Osteoblast (primary cell): ENCODE measurements around the gene ATRN. TPM values are rescaled to one million over a fixed set of nuclear protein-coding genes. Genes with fewer than 3 reads are reported as not detected.

Experiments used
- DNase-seq: peaks from one replicate; pipeline ENCODE4 v3.0.0; 2011; ENCODE audit warnings: low spot score, mixed read lengths; ENCODE audit not compliant: insufficient read length; ENCODE audit errors: missing footprints
- H2AFZ ChIP-seq: 2 replicates; pipeline ENCODE4 v1.6.0; 2011; ENCODE audit warnings: mild to moderate bottlenecking, low read length
- H3K27ac ChIP-seq: 2 replicates; pipeline ENCODE4 v1.5.1; 2011; ENCODE audit warnings: mild to moderate bottlenecking, low read depth, low read length, moderate library complexity
- H3K27me3 ChIP-seq: 2 replicates; pipeline ENCODE4 v1.6.0; 2012; ENCODE audit warnings: mild to moderate bottlenecking, control low read depth, inconsistent platforms, low read length, moderate library complexity; ENCODE audit not compliant: insufficient read depth
- H3K36me3 ChIP-seq: 2 replicates; pipeline ENCODE4 v1.5.1; 2011; ENCODE audit warnings: mild to moderate bottlenecking, low read length, control low read depth, moderate library complexity; ENCODE audit not compliant: insufficient read depth
- H3K4me1 ChIP-seq: 2 replicates; pipeline ENCODE4 v1.5.1; 2011; ENCODE audit warnings: mild to moderate bottlenecking, low read length, control low read depth, moderate library complexity; ENCODE audit not compliant: insufficient read depth
- H3K4me2 ChIP-seq: 2 replicates; pipeline ENCODE4 v1.6.0; 2011; ENCODE audit warnings: mild to moderate bottlenecking, low read length; ENCODE audit not compliant: insufficient read depth
- H3K4me3 ChIP-seq: fragments of 200-600 bp; sonication (generic); 3 replicates; pipeline ENCODE4 v1.5.1; 2012; ENCODE audit warnings: mild to moderate bottlenecking, low read length, inconsistent platforms; ENCODE audit not compliant: insufficient read depth
- H3K79me2 ChIP-seq: 2 replicates; pipeline ENCODE4 v1.6.0; 2012; ENCODE audit warnings: mild to moderate bottlenecking, low read length, control low read depth, inconsistent platforms; ENCODE audit not compliant: insufficient read depth
- H3K9me3 ChIP-seq: 2 replicates; pipeline ENCODE4 v1.5.1; 2011; ENCODE audit warnings: low read depth, low read length, control low read depth
- H4K20me1 ChIP-seq: 2 replicates; pipeline ENCODE4 v1.6.0; 2012; ENCODE audit warnings: mild to moderate bottlenecking, low read length, control low read depth; ENCODE audit not compliant: insufficient read depth
- CTCF ChIP-seq: IDR thresholded peaks from 2 replicates; pipeline ENCODE4 v1.5.1; 2011; ENCODE audit warnings: mild to moderate bottlenecking, low read depth, low read length, moderate library complexity; ENCODE audit errors: extremely low read depth
- total RNA-seq: library from RNA; depleted of rRNA; stranded (reverse); fragments of >200 nt; gene quantifications from 2 replicates; pipeline ENCODE4 v1.2.3, GENCODE V29; 2012

The ATRN gene
- total RNA-seq, 1 donor = 48.1 TPM

GRCh38 chr20:3652221-3652620 is 181.4 kb downstream of the ATRN start:
- no peaks in the 10 kb centered on the region for H3K27me3 ChIP-seq
- H3K9me3 ChIP-seq = peaks cover 3% of the 10 kb centered on the region
- no peak for DNase-seq
- H3K79me2 ChIP-seq = no peaks in the 10 kb centered on the region
- H3K4me3 ChIP-seq = no peak overlapping the region
- no peak overlapping the region for H2AFZ ChIP-seq
- no peaks in the 10 kb centered on the region for H4K20me1 ChIP-seq
- no peaks in the 10 kb centered on the region for H3K4me1 ChIP-seq
- no peak for TF ChIP-seq CTCF
- H3K27ac ChIP-seq = no peak overlapping the region
- no peak overlapping the region for H3K4me2 ChIP-seq
- peaks cover 3% of the 10 kb centered on the region for H3K36me3 ChIP-seq

GRCh38 chr20:3652676-3653596 is 182.1 kb downstream of the ATRN start:
- Histone ChIP-seq H3K4me1 (no peaks in the 10 kb centered on the region), H3K9me3 (peaks cover 3% of the 10 kb centered on the region), H3K4me3 (no peak overlapping the region), H3K4me2 (no peak overlapping the region), H4K20me1 (no peaks in the 10 kb centered on the region), H3K36me3 (peaks cover 3% of the 10 kb centered on the region), H3K27me3 (no peaks in the 10 kb centered on the region), H3K79me2 (no peaks in the 10 kb centered on the region), H3K27ac (no peak overlapping the region), H2AFZ (no peak overlapping the region)
- peak; percentile 57 for DNase-seq
- TF ChIP-seq CTCF = no peak

GRCh38 chr20:3653921-3654320 is 183.1 kb downstream of the ATRN start:
- H3K4me3 ChIP-seq = no peak overlapping the region
- H3K27ac ChIP-seq = no peak overlapping the region
- TF ChIP-seq CTCF = no peak
- H3K27me3 ChIP-seq = no peaks in the 10 kb centered on the region
- no peaks in the 10 kb centered on the region for H3K4me1 ChIP-seq
- H3K4me2 ChIP-seq = no peak overlapping the region
- H3K9me3 ChIP-seq = peaks cover 3% of the 10 kb centered on the region
- no peaks in the 10 kb centered on the region for H4K20me1 ChIP-seq
- no peak overlapping the region for H2AFZ ChIP-seq
- no peaks in the 10 kb centered on the region for H3K79me2 ChIP-seq
- no peaks in the 10 kb centered on the region for H3K36me3 ChIP-seq
- no peak for DNase-seq

GRCh38 chr20:3654326-3655130 is 183.7 kb downstream of the ATRN start:
- Histone ChIP-seq H3K9me3 (peaks cover 3% of the 10 kb centered on the region), H3K4me1 (no peaks in the 10 kb centered on the region), H3K4me2 (no peak overlapping the region), H2AFZ (no peak overlapping the region), H4K20me1 (no peaks in the 10 kb centered on the region), H3K79me2 (no peaks in the 10 kb centered on the region), H3K27ac (no peak overlapping the region), H3K27me3 (peaks cover 3% of the 10 kb centered on the region), H3K36me3 (no peaks in the 10 kb centered on the region), H3K4me3 (no peak overlapping the region)
- DNase-seq = peak; percentile 69
- TF ChIP-seq CTCF = no peak
